ENCODE results near the gene CDH23.

Gene CDH23

DNA sequence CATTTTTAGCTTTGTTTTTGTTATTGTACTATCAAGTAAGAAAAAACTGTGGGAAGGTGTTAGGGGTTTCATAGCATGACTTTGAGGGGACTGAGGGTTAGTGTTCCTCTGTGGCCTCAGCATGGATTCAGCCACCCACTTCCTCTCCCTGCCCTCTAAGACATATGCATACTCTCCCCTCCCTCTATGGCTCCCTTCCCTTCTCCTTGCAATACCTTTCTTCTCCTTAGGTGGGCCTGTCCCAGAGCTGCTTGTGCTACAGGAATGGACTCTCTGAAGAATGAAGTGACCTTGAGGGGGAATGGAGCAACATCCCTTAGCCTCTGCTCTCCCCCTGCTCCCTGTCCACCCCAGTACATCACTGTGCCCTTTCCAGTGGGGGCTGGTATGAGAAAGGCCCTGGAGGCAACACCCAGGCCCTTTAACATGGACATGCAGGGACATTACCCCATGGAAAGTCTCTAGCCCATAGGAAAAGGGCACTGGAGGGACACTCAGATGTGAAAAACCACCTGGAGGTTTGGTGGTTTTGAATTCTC lies 22.4 kb downstream of the CDH23 start:
- Histone ChIP-seq H3K27ac (ENCODE audit: low read depth, low read length) (no peak overlapping the region), H3K27me3 (ENCODE audit: control insufficient read depth, insufficient read depth, low read length) (peaks cover 2% of the 10 kb centered on the region), H3K4me1 (ENCODE audit: control insufficient read depth, insufficient read depth, low read length) (no peaks in the 10 kb centered on the region), H3K36me3 (ENCODE audit: control insufficient read depth, insufficient read depth, low read length) (no peaks in the 10 kb centered on the region), H3K9ac (ENCODE audit: low read length) (no peak overlapping the region), H3K4me3 (ENCODE audit: low read length) (no peak overlapping the region)

DNA sequence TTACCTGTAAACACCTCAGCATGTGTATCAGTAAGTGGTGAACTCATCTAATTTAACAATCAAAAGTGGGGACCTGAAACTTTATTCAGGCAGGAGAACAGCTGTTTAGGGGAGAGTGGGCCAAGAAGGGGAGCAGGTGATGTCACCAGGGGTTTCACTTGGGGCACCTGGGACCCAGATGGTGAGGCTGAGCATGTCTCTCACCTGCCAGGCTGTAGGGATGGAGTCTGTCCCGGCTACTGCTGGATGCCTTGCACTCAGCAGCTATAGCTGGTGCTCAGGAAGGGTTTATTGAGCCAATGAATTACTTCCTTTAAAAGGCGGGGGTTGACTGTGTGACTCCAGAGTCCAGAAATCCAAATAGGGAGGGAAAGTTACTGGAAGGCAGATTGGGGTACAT lies 23.0 kb downstream of the CDH23 start:
- no peak overlapping the region for H3K4me3 ChIP-seq (ENCODE audit: low read length)
- H3K27me3 ChIP-seq (ENCODE audit: control insufficient read depth, insufficient read depth, low read length), result peaks cover 2% of the 10 kb centered on the region
- no peaks in the 10 kb centered on the region for H3K4me1 ChIP-seq (ENCODE audit: control insufficient read depth, insufficient read depth, low read length)
- H3K27ac ChIP-seq (ENCODE audit: low read depth, low read length), result no peak overlapping the region
- no peaks in the 10 kb centered on the region for H3K36me3 ChIP-seq (ENCODE audit: control insufficient read depth, insufficient read depth, low read length)
- H3K9ac ChIP-seq (ENCODE audit: low read length), result no peak overlapping the region

DNA sequence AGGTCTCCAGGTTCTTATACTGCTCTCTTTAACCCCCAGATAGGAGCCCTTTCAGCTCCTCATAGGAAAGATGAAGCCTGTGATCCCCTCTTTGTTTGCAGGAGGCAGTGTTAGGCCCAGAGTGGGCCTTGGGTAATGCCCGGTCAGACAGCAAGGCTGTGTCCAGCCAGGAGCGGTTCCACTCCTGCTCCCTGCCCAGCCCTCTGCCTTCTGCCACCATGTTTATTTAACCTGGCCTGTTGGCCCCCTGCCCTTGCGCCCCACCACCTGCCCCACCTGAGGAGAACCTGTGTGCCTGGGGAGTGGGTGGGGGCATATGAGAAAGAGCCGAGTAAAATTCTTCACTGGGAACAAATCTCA lies 24.3 kb downstream of the CDH23 start:
- Histone ChIP-seq H3K27me3 (ENCODE audit: control insufficient read depth, insufficient read depth, low read length) (peaks cover 2% of the 10 kb centered on the region), H3K9ac (ENCODE audit: low read length) (no peak overlapping the region), H3K36me3 (ENCODE audit: control insufficient read depth, insufficient read depth, low read length) (no peaks in the 10 kb centered on the region), H3K4me3 (ENCODE audit: low read length) (no peak overlapping the region), H3K27ac (ENCODE audit: low read depth, low read length) (no peak overlapping the region), H3K4me1 (ENCODE audit: control insufficient read depth, insufficient read depth, low read length) (no peaks in the 10 kb centered on the region)

DNA sequence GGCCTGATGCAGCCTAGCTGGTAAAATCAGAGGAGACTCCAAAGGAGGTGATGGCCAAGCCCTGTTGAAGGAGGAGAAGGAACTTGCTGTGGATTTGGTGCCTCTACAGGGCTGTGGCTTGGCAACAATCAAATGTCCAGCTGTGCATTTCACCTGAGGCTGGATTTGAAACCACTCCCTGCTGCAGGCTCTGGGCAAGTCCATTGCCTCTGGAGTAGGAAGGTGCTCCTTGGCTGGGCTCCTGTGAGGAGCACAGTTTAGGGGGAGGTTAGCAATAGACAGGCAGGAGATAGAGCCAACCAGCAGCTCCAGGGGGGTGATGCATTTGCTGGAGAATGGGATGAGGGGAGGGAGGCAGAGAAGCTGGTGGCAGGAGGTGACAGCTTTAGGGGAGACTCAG lies 26.5 kb downstream of the CDH23 start:
- no peak overlapping the region for H3K4me3 ChIP-seq (ENCODE audit: low read length)
- no peak overlapping the region for H3K27ac ChIP-seq (ENCODE audit: low read depth, low read length)
- peaks cover 2% of the 10 kb centered on the region for H3K27me3 ChIP-seq (ENCODE audit: control insufficient read depth, insufficient read depth, low read length)
- H3K4me1 ChIP-seq (ENCODE audit: control insufficient read depth, insufficient read depth, low read length), result no peaks in the 10 kb centered on the region
- no peaks in the 10 kb centered on the region for H3K36me3 ChIP-seq (ENCODE audit: control insufficient read depth, insufficient read depth, low read length)
- H3K9ac ChIP-seq (ENCODE audit: low read length), result no peak overlapping the region

DNA sequence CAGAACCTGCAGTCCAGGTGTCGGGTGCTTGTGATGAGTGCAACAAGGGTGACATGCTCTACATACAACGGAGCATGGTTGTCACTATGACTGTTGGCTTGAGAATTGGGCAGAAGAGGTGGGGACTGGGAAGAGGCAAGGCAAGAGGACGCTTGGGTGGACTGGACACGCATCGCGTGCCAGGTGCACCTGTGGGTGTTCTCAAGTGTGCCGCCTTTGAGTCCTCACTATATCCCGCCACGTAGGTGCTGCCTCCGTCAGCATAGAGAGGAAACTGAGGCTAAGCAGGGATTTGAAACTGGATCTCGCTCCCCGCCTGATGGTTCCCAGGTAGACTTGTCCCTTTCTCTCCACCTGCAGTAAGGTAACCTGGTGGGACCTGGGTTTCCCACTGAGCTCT lies 27.2 kb downstream of the CDH23 start:
- no peak overlapping the region for H3K4me3 ChIP-seq (ENCODE audit: low read length)
- no peaks in the 10 kb centered on the region for H3K4me1 ChIP-seq (ENCODE audit: control insufficient read depth, insufficient read depth, low read length)
- H3K36me3 ChIP-seq (ENCODE audit: control insufficient read depth, insufficient read depth, low read length), result no peaks in the 10 kb centered on the region
- H3K27me3 ChIP-seq (ENCODE audit: control insufficient read depth, insufficient read depth, low read length), result peaks cover 2% of the 10 kb centered on the region
- H3K27ac ChIP-seq (ENCODE audit: low read depth, low read length), result no peak overlapping the region
- H3K9ac ChIP-seq (ENCODE audit: low read length), result no peak overlapping the region

DNA sequence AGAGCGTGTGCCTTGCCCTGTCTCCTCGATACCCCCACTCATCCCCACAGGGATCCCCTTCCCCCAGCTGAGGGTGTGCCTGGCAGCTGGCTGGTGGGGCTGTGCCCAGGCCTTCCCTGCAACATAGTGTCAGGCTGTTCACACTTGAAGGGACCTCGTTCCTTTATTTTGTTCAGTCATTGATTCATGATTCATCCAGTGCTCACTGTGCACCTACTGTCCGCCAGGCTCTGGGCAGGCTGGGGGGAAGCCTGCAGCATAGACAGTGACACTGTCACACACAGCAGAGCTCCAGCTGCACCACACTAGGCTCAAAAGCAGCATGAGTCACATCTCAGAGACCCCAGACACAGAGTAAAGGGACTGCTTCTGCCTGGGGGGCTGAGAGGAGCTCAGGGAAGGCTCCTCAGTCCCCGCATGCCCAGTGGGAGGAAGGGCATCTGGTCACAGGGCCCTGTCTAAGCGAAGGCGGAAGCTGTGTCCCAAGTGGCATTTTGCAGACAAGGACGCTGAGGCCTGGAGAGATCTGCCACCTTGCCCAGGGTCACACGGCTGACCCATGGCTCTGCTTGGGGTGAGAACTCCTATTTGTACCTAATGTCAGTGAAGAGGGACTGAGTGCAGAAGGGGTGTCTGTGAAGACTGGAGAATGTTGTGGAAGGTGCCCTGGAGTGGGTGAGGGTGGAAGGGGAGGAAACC lies 27.9 kb downstream of the CDH23 start:
- H3K4me1 ChIP-seq (ENCODE audit: control insufficient read depth, insufficient read depth, low read length), result no peaks in the 10 kb centered on the region
- H3K27me3 ChIP-seq (ENCODE audit: control insufficient read depth, insufficient read depth, low read length), result peaks cover 2% of the 10 kb centered on the region
- no peak overlapping the region for H3K9ac ChIP-seq (ENCODE audit: low read length)
- no peak overlapping the region for H3K27ac ChIP-seq (ENCODE audit: low read depth, low read length)
- H3K36me3 ChIP-seq (ENCODE audit: control insufficient read depth, insufficient read depth, low read length), result no peaks in the 10 kb centered on the region
- H3K4me3 ChIP-seq (ENCODE audit: low read length), result no peak overlapping the region

DNA sequence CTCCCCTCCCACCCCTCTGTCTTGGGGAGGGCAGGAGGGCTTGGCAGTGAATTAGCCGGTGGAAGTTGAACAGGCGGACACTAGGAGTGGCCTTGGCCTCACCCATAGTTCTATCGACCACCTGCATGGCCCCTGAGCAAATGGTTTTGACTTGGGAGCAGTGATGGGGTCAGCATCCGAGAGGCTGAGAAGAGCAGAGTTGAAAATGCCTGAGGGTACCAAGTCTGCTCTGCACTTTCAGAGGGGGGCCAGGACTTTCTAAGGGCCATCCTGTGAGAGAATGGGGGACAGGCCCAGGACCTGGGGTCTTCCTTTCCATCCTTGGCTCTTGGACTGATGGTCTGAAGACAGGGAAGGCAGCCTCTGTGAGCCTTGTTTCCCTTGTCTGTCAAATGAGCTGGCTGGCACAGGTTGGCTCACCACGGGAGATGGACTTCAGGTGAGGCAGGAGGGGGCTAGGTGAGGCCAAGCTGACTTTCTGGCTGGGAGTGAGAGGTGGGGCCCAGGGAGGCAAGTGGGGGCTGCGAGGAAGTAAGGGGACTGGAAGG lies 29.4 kb downstream of the CDH23 start:
- Histone ChIP-seq H3K9ac (ENCODE audit: low read length) (no peak overlapping the region), H3K27me3 (ENCODE audit: control insufficient read depth, insufficient read depth, low read length) (peaks cover 2% of the 10 kb centered on the region), H3K4me1 (ENCODE audit: control insufficient read depth, insufficient read depth, low read length) (no peaks in the 10 kb centered on the region), H3K27ac (ENCODE audit: low read depth, low read length) (no peak overlapping the region), H3K4me3 (ENCODE audit: low read length) (no peak overlapping the region), H3K36me3 (ENCODE audit: control insufficient read depth, insufficient read depth, low read length) (no peaks in the 10 kb centered on the region)

DNA sequence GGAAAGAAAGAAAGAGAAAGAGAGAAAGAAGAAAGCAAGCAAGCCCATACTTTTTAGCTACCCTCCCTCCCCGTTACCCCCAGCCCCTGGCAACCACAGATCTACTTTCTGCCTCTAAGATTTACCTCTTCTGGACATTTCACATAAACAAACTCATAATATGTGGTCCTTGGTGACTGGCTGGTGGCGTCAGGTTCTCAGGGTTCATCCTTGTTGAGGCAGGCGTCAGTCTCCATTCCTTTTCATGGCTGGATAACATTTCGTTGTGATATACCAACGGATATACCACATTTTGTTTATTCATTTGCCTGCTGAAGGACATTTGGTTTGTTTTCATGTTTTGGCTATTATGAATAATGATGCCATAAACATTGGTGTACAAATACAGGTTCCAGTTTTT lies 30.5 kb downstream of the CDH23 start:
- H3K4me3 ChIP-seq (ENCODE audit: low read length), result no peak overlapping the region
- H3K27ac ChIP-seq (ENCODE audit: low read depth, low read length), result no peak overlapping the region

DNA sequence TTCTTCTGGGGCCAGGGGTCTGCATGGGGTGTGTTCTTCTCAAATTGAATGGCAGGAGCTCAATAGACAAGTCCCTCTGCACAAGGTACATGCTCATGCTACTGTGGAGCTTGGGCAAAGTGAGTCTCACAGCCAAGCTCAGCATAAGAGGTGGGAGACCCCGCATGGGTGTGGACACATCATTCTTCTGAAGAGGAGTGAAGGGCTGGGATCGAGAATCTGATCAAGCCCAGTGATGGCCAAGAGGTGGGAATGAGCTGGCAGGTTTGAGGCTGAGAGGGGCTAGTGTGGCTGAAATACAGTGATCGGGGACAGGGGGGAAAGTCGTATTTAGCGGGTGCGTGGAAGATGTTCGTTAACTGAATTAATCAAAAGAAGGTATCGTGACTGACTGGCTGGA lies 32.6 kb downstream of the CDH23 start:
- no peaks in the 10 kb centered on the region for H3K36me3 ChIP-seq (ENCODE audit: control insufficient read depth, insufficient read depth, low read length)
- H3K4me3 ChIP-seq (ENCODE audit: low read length), result no peak overlapping the region
- no peak overlapping the region for H3K9ac ChIP-seq (ENCODE audit: low read length)
- no peaks in the 10 kb centered on the region for H3K4me1 ChIP-seq (ENCODE audit: control insufficient read depth, insufficient read depth, low read length)
- no peaks in the 10 kb centered on the region for H3K27me3 ChIP-seq (ENCODE audit: control insufficient read depth, insufficient read depth, low read length)
- H3K27ac ChIP-seq (ENCODE audit: low read depth, low read length), result no peak overlapping the region

More for the DNA sequence above, 30.5 kb downstream of the CDH23 start:
- Histone ChIP-seq H3K27me3 (ENCODE audit: control insufficient read depth, insufficient read depth, low read length) (peaks cover under 1% of the 10 kb centered on the region), H3K9ac (ENCODE audit: low read length) (no peak overlapping the region), H3K4me1 (ENCODE audit: control insufficient read depth, insufficient read depth, low read length) (no peaks in the 10 kb centered on the region), H3K36me3 (ENCODE audit: control insufficient read depth, insufficient read depth, low read length) (no peaks in the 10 kb centered on the region)

DNA sequence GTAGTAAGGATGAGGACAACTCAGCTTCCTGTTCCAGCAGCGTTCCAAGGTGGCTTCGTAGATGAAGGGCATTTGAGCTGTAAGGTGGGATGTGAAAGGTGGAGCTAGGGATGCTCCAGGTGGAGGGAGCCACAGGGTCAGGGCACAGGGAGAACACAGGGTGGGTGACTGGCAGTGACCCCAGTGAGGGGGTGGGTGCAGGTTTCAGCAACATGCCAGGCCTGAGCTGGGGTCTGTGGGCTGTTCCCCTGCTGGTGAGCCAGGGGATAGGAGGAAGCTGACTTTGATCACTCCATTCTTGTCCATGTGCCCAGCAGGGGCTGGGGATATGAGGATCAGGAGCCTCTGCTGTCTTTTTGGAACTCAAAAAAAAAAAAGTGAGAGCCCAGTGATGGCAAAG lies 33.2 kb downstream of the CDH23 start:
- no peak overlapping the region for H3K4me3 ChIP-seq (ENCODE audit: low read length)
- H3K36me3 ChIP-seq (ENCODE audit: control insufficient read depth, insufficient read depth, low read length), result no peaks in the 10 kb centered on the region
- no peaks in the 10 kb centered on the region for H3K27me3 ChIP-seq (ENCODE audit: control insufficient read depth, insufficient read depth, low read length)
- H3K9ac ChIP-seq (ENCODE audit: low read length), result no peak overlapping the region
- no peaks in the 10 kb centered on the region for H3K4me1 ChIP-seq (ENCODE audit: control insufficient read depth, insufficient read depth, low read length)
- H3K27ac ChIP-seq (ENCODE audit: low read depth, low read length), result no peak overlapping the region

DNA sequence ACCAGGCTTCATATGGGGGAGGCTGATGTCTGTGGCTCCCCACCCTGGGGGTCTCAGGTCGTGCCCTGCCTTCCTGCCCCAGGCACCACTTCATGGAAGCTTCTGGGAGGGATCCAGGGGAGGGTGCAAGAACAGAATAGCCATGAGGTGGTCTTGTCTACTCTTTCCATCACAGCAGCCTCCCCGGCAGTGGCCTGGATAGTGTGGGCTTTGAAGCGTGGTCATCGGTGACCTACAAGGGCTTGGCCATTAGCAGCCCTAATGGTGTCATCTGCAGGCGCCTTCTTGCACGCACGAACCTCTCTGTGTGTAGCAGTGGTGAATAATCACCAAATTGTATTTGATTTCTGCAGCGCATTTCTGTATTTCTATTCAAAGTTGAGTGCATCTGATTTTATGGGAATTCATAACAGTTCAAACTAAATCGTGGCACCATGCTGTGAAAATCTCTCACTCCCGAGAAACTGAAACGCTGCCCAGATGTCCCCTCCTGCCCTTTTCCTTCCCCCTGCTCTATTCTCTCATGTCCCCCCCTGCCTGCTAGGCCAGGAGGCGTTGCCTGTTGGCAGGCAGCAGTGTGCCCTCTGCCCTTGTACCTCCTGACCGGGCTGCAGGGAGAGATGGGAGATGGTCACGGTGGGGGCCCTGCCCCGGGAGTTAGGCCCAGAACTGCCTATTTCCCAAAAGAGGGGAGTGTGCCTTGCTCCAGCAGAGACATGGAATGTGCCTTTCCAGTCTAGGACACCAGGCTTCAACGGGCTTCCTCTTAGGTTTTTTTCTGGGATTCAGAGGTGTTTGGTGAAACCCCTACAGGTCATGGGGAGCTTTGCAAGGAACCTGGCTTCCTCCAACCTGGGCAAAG lies 34.8 kb downstream of the CDH23 start:
- Histone ChIP-seq H3K27me3 (ENCODE audit: control insufficient read depth, insufficient read depth, low read length) (no peaks in the 10 kb centered on the region), H3K4me3 (ENCODE audit: low read length) (no peak overlapping the region), H3K9ac (ENCODE audit: low read length) (no peak overlapping the region), H3K36me3 (ENCODE audit: control insufficient read depth, insufficient read depth, low read length) (no peaks in the 10 kb centered on the region), H3K4me1 (ENCODE audit: control insufficient read depth, insufficient read depth, low read length) (no peaks in the 10 kb centered on the region), H3K27ac (ENCODE audit: low read depth, low read length) (no peak overlapping the region)

DNA sequence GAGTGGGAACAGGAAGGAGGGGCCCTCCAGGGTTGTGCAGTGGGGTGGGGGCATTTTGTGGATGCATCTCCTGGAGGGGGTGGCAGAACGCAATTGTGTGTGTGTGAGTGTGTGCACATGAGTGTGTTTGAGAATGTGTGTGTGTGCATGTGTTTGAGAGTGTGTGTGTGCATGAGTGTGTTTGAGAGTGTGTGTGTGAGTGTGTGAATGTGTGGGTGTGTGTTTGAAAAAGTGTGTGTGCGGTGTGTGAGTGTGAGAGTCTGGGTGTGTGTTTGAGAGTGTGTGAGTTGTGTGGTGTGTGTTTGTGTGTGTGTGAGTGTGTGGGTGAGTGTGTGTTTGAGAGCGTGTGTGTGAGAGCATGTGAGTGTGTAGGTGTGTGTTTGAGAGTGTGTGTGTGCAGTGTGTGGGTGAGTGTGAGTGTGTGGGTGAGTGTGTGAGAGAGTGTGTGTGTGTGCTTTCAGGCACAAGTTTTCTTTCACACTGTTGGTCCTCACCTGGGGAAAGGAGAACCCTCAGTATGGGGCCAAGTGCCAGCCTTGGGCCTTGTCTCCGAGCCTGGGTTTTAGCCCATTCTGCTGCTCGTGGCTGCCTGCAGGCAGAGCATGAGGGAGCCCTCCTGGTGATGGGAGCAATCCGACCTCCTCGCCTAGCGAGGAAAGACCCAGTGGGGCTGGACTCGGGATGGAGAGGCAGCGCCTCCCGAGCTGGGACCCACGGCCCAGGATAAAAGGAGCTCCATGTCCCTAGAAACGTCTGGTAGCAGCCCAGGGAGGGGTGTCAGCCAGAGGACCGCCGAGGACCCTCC lies 35.6 kb downstream of the CDH23 start:
- H3K36me3 ChIP-seq (ENCODE audit: control insufficient read depth, insufficient read depth, low read length), result no peaks in the 10 kb centered on the region
- no peak overlapping the region for H3K9ac ChIP-seq (ENCODE audit: low read length)
- H3K27ac ChIP-seq (ENCODE audit: low read depth, low read length), result no peak overlapping the region
- H3K4me1 ChIP-seq (ENCODE audit: control insufficient read depth, insufficient read depth, low read length), result no peaks in the 10 kb centered on the region
- no peaks in the 10 kb centered on the region for H3K27me3 ChIP-seq (ENCODE audit: control insufficient read depth, insufficient read depth, low read length)
- no peak overlapping the region for H3K4me3 ChIP-seq (ENCODE audit: low read length)
